Sigmoid colon (tissue), 7 donors: ENCODE results near the gene CEP85L. TPM values are rescaled to one million over a fixed set of nuclear protein-coding genes. Genes with fewer than 3 reads are reported as not detected.

ENCODE experiments used
- DNase-seq: peaks from one replicate; pipeline ENCODE4 v3.0.0-alpha.2; 2019
- H3K27ac ChIP-seq, 4 donors: fragments of 200-600 bp; sonication (generic); one replicate each; pipeline ENCODE4 v1.5.1; 2016 to 2019; ENCODE audit warnings: mild to moderate bottlenecking in 1 of 4
- H3K27me3 ChIP-seq, 3 donors: fragments of 200-600 bp; sonication (generic); one replicate each; pipeline ENCODE4 v1.5.1; 2019; ENCODE audit warnings: mild to moderate bottlenecking in 1 of 3
- H3K36me3 ChIP-seq, 4 donors: fragments of 200-600 bp; sonication (generic); one replicate each; pipeline ENCODE4 v1.5.1; 2016 to 2019
- H3K4me1 ChIP-seq, 4 donors: fragments of 200-600 bp; sonication (generic); one replicate each; pipeline ENCODE4 v1.5.1; 2017 to 2019
- H3K4me3 ChIP-seq, 4 donors: fragments of 200-600 bp; sonication (generic); one replicate each; pipeline ENCODE4 v1.5.1; 2017 to 2019; ENCODE audit warnings: mild to moderate bottlenecking in 2 of 4, moderate library complexity in 1 of 4
- H3K9me3 ChIP-seq, 4 donors: fragments of 200-600 bp in 3 of 4; sonication (generic) in 3 of 4; one replicate each; pipeline versions ENCODE4 v1.5.1 to v1.6.1; 2013 to 2019
- EP300 ChIP-seq, 4 donors: sonication (generic); formaldehyde crosslinking; IDR thresholded peaks; one replicate each; pipeline ENCODE4 v1.6.1; 2017; ENCODE audit warnings: antibody characterized with exemption in 4 of 4
- POLR2A ChIP-seq, 2 donors: fragments of 450-650 bp; IDR thresholded peaks; one replicate each; pipeline ENCODE4 v1.6.1; 2016; ENCODE audit warnings: antibody characterized with exemption in 2 of 2, mild to moderate bottlenecking in 2 of 2, moderate library complexity in 2 of 2
- POLR2AphosphoS5 ChIP-seq, 4 donors: sonication (generic); formaldehyde crosslinking; IDR thresholded peaks; one replicate each; pipeline ENCODE4 v1.6.1; 2017; ENCODE audit warnings: antibody characterized with exemption in 4 of 4
- WGBS, 2 donors: extraction: QIAGEN DNeasy Blood & Tissue Kit; methylation state at CpG; one replicate each; pipeline ENCODE4 v1.1.7; 2013; 5-methylcytosine and 5-hydroxymethylcytosine counted together
- intact Hi-C: fragments of 100-400 bp; cut with DNase I; formaldehyde crosslinking; loops from one replicate; pipeline ENCODE4 v1.15.1; 2023
- polyA plus RNA-seq, 3 donors: library from polyadenylated mRNA; stranded (reverse); fragments of 200-250 nt; gene quantifications; one replicate each; pipeline ENCODE4 v1.2.3, GENCODE V29; 2013
- total RNA-seq, 4 donors: library from RNA; depleted of rRNA; stranded (reverse); fragments of >200 nt; gene quantifications; one replicate each; pipeline ENCODE4 v1.1.0, GENCODE V29; 2016
- TF ChIP-seq, protein P1 (sequence below), 4 experiments: fragments of 450-650 bp in 3 of 4; fragments of 200-600 bp in 1 of 4; IDR thresholded peaks; one replicate each; pipeline ENCODE4 v1.5.1; 2016 to 2019; ENCODE audit warnings: antibody characterized with exemption in 4 of 4, mild to moderate bottlenecking in 3 of 4, moderate library complexity in 2 of 4
- donor health status: healthy with polysubstance abuse.
- donor health status: Bipolar disorder and iron deficiency.
- donor health status: healthy.

The CEP85L gene
- total and polyA plus RNA-seq, 7 donors: 0.23 to 17.4 (median 12.8) TPM

DNA sequence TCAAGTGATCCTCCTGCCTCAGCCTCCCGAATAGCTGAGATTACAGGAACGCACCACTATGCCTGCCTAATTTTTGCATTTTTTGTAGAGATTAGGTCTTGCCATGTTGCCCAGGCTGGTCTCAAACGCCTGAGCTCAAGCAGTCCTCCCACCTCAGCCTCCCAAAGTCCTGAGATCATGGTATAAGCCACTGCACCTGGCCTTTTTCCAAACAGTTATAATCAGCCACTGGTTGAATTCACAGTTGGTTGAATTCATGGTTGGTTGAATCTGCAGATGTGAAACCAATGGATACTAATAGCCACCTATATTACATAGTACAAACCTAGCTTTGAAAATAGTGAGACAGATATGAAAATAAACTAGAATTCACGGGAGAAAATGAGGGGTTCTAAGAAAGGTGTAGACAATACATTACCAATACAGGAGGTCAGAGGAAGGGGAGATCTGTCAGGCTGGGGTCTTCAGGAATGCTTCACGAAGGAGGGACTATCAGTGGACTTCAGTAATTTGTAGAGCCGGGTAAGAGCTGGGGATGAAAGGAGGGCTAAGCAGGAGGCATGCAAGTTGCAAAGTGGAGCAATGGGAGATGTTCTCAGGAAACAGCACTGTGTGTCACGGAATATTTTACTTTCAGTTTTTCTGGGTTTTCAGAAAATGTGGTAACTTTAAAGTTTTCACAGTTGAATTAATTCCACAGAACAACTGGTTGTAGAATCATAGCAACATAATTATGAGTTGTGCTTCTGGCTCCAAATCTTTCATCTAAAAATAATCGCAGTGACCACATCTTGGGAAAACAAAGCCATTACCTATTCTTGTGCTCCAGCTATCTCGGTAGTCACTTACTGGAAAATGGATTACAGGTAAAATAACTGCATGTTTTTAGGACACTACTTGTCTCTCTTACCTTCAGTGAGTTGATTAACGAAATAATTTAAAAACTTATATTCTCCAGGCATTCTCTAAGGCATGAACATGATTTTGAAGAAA is 12.9 kb upstream of the CEP85L start:
- peaks cover 0 to 5% (median 0%) of the 10 kb centered on the region in 4 donors for H3K4me1 ChIP-seq
- H3K27ac ChIP-seq: no peak overlapping the region
- TF ChIP-seq POLR2AphosphoS5 (IDR thresholded peaks at IDR 0.05): no peak
- TF ChIP-seq, protein P1, sequence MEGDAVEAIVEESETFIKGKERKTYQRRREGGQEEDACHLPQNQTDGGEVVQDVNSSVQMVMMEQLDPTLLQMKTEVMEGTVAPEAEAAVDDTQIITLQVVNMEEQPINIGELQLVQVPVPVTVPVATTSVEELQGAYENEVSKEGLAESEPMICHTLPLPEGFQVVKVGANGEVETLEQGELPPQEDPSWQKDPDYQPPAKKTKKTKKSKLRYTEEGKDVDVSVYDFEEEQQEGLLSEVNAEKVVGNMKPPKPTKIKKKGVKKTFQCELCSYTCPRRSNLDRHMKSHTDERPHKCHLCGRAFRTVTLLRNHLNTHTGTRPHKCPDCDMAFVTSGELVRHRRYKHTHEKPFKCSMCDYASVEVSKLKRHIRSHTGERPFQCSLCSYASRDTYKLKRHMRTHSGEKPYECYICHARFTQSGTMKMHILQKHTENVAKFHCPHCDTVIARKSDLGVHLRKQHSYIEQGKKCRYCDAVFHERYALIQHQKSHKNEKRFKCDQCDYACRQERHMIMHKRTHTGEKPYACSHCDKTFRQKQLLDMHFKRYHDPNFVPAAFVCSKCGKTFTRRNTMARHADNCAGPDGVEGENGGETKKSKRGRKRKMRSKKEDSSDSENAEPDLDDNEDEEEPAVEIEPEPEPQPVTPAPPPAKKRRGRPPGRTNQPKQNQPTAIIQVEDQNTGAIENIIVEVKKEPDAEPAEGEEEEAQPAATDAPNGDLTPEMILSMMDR (IDR thresholded peaks at IDR 0.05): no peak
- intact Hi-C loops: no loop called here
- no peak overlapping the region for H3K4me3 ChIP-seq
- no peak for DNase-seq
- no peaks in the 10 kb centered on the region for H3K36me3 ChIP-seq
- H3K9me3 ChIP-seq: no peaks in the 10 kb centered on the region
- 67 to 68% methylated on average over 10 of the region's 10 CpGs for WGBS, 2 donors
- no peaks in the 10 kb centered on the region for H3K27me3 ChIP-seq

DNA sequence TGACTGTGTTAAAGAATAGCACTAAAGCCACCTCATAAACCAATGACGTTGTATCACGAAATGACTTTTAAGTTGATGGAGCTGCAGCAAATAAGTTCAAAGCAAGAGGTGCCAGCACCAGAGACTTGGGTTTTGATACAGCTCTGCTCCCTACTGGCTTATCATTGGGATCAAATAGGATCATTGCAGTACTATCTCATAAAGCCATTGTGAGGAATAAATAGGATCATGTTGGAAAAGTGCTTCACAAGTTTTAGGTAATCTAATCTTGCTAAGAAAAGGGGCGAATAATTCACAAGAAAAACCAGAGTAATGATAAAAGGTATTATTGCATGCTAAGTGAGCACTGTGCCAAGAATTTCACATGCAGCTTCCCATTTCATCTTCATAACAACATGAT is 10.4 kb upstream of the CEP85L start:
- no peaks in the 10 kb centered on the region for H3K36me3 ChIP-seq
- H3K27ac ChIP-seq: no peak overlapping the region
- TF ChIP-seq, protein P1 (IDR thresholded peaks at IDR 0.05): no peak
- TF ChIP-seq POLR2AphosphoS5 (IDR thresholded peaks at IDR 0.05): no peak
- 90 to 96% methylated on average over 3 of the region's 3 CpGs for WGBS, 2 donors
- intact Hi-C loops: no loop called here
- no peak overlapping the region for H3K4me3 ChIP-seq
- H3K27me3 ChIP-seq: no peaks in the 10 kb centered on the region
- DNase-seq: no peak
- no peaks in the 10 kb centered on the region for H3K9me3 ChIP-seq
- H3K4me1 ChIP-seq: no peaks in the 10 kb centered on the region

- TF ChIP-seq POLR2AphosphoS5 (IDR thresholded peaks at IDR 0.05): no peak
- no peak for TF ChIP-seq POLR2A (IDR thresholded peaks at IDR 0.05)
- TF ChIP-seq, protein P1 (IDR thresholded peaks at IDR 0.05): no peak
- TF ChIP-seq EP300 (IDR thresholded peaks at IDR 0.05): no peak
These were observed 8.8 kb upstream of the CEP85L start for GRCh38 chr6:118660218-118660569.

DNA sequence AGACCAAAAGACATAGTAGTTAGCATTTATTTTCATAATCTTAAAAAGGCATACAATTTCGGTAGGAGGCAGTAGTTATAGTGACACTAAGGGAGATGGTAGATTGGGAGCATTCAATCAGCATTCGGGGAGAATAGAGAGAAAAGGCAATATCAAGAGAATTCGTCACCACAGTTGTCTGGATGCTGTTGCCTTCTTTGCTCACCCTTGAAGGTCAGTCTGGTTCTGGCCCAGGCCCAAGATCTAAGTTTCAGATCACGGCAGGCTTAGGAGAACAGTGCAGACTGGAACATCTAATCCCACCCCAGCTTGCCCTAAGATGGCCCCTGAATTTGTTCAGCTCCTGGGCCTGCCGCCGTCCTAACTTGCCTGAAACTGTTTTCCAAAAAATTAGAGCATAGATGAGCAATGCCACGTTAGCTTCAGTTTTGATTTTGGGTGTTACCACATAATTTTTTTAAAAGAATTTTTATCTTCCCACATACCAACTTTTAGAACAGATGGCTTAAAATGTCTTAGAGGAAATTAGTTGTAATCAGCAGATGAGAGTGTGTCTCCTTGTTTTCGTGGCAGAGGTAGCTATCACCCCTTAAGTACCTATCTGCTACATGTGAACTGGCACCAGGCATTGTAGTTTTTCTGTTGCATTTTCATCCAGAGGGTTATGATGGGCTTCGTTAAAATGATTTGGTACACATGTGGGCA is 8.3 kb upstream of the CEP85L start:
- no peak for DNase-seq
- H3K36me3 ChIP-seq: no peaks in the 10 kb centered on the region
- H3K4me3 ChIP-seq: no peak overlapping the region
- no peak overlapping the region for H3K27ac ChIP-seq
- no peaks in the 10 kb centered on the region for H3K4me1 ChIP-seq
- TF ChIP-seq, protein P1 (IDR thresholded peaks at IDR 0.05): no peak
- TF ChIP-seq EP300 (IDR thresholded peaks at IDR 0.05) (no peak), POLR2AphosphoS5 (IDR thresholded peaks at IDR 0.05) (no peak), POLR2A (IDR thresholded peaks at IDR 0.05) (no peak)
- H3K27me3 ChIP-seq: no peaks in the 10 kb centered on the region
- 73 to 79% methylated on average over 9 of the region's 9 CpGs for WGBS, 2 donors
- no peaks in the 10 kb centered on the region for H3K9me3 ChIP-seq
- intact Hi-C loops: loop anchor here (10.0 kb wide), 3 partner anchors 105 to 145 kb away; no protein-coding TSS in a partner anchor

More at GRCh38 chr6:118660218-118660569, 8.8 kb upstream of the CEP85L start:
- no peaks in the 10 kb centered on the region for H3K36me3 ChIP-seq
- H3K4me3 ChIP-seq: no peak overlapping the region
- no peaks in the 10 kb centered on the region for H3K9me3 ChIP-seq
- no peaks in the 10 kb centered on the region for H3K4me1 ChIP-seq
- intact Hi-C loops: no loop called here
- H3K27ac ChIP-seq: no peak overlapping the region
- DNase-seq: no peak
- H3K27me3 ChIP-seq: no peaks in the 10 kb centered on the region
